Measurements from ENCODE around the gene PARD3. TPM values are rescaled to one million over a fixed set of nuclear protein-coding genes. Genes with fewer than 3 reads are reported as not detected.

PARD3 gene
- total RNA-seq, 1 experiment from 2014 or later: 57.4 TPM

- intact Hi-C loops (cut with micrococcal nuclease; ENCODE audit: unreplicated experiment): no loop called here
- POLR2A ChIA-PET (ENCODE audit: unreplicated experiment): interaction anchor here (0.6 to 0.7 kb wide), 2 partner anchors 627 to 996 kb away, joined by 6 to 7 read pairs; no protein-coding TSS in a partner anchor
- Histone ChIP-seq H2AFZ (no peak overlapping the region), H3K27me3 (ENCODE audit: insufficient read depth, low read depth) (no peaks in the 10 kb centered on the region), H4K20me1 (ENCODE audit: insufficient read depth) (no peaks in the 10 kb centered on the region), H3K9me2 (ENCODE audit: insufficient read depth) (no peaks in the 10 kb centered on the region), H3K9me3 (ENCODE audit: insufficient read depth, low read depth) (no peaks in the 10 kb centered on the region), H3K4me3 (no peak overlapping the region), H3K36me3 (ENCODE audit: low read depth) (no peaks in the 10 kb centered on the region), H3K4me2 (no peak overlapping the region), H3K4me1 (replicated peaks; ENCODE audit: insufficient read depth) (no peaks in the 10 kb centered on the region), H3F3A (ENCODE audit: insufficient read depth, low read depth) (no peaks in the 10 kb centered on the region), H3K79me2 (ENCODE audit: low read depth) (no peaks in the 10 kb centered on the region), H3K27ac (no peak overlapping the region)
- CTCF ChIA-PET: no interaction called here
- no peak for TF ChIP-seq EZH2 (IDR thresholded peaks at IDR 0.05; ENCODE audit: low read depth)
- no peak for TF ChIP-seq CTCF (conservative IDR thresholded peaks at IDR 0.05)
- no peak for DNase-seq
- no TSS peak for BruUV-seq (replicated peaks)
These were observed 705.0 kb downstream of the PARD3 start for GRCh38 chr10:34109952-34110702.

DNA sequence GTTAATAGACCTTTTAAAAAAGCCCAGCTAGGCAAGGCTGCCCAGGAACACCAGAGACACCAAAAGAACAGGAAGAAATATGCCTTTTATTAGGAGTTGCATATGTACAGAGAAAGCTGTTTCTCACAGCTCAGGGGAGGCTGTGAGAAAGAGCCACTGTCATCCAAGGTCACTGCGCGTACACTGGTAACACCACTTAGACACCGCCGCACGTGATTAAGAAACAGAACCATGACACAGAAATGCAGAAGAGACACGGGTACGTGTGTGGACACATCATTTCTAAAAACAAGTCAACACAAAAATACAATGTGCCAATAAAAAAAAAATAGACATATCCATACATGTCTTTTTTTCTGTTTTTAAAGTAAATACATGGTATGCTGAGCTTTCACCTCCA lies 705.6 kb downstream of the PARD3 start:
- Histone ChIP-seq H3K4me1 (replicated peaks; ENCODE audit: insufficient read depth) (no peaks in the 10 kb centered on the region), H3K4me3 (no peak overlapping the region), H3K79me2 (ENCODE audit: low read depth) (no peaks in the 10 kb centered on the region), H2AFZ (no peak overlapping the region), H4K20me1 (ENCODE audit: insufficient read depth) (no peaks in the 10 kb centered on the region), H3K9me3 (ENCODE audit: insufficient read depth, low read depth) (no peaks in the 10 kb centered on the region), H3K27me3 (ENCODE audit: insufficient read depth, low read depth) (no peaks in the 10 kb centered on the region), H3K4me2 (no peak overlapping the region), H3F3A (ENCODE audit: insufficient read depth, low read depth) (no peaks in the 10 kb centered on the region), H3K36me3 (ENCODE audit: low read depth) (no peaks in the 10 kb centered on the region), H3K9me2 (ENCODE audit: insufficient read depth) (no peaks in the 10 kb centered on the region), H3K27ac (no peak overlapping the region)
- BruUV-seq (replicated peaks): no TSS peak
- ChIA-PET POLR2A (ENCODE audit: unreplicated experiment) (interaction anchor here (0.7 kb wide), 1 partner anchor 995 kb away, joined by 7 read pairs; no protein-coding TSS in a partner anchor), CTCF (no interaction called here)
- intact Hi-C loops (cut with micrococcal nuclease; ENCODE audit: unreplicated experiment): no loop called here
- TF ChIP-seq CTCF (conservative IDR thresholded peaks at IDR 0.05) (no peak), EZH2 (IDR thresholded peaks at IDR 0.05; ENCODE audit: low read depth) (no peak)
- no peak for DNase-seq

- no peak overlapping the region for H3K27ac ChIP-seq
- DNase-seq: no peak
- ChIA-PET CTCF (no interaction called here), POLR2A (ENCODE audit: unreplicated experiment) (no interaction called here)
- no peaks in the 10 kb centered on the region for H4K20me1 ChIP-seq (ENCODE audit: insufficient read depth)
- H3K9me3 ChIP-seq (ENCODE audit: insufficient read depth, low read depth): no peaks in the 10 kb centered on the region
- H3F3A ChIP-seq (ENCODE audit: insufficient read depth, low read depth): no peaks in the 10 kb centered on the region
- H3K27me3 ChIP-seq (ENCODE audit: insufficient read depth, low read depth): no peaks in the 10 kb centered on the region
- H3K9me2 ChIP-seq (ENCODE audit: insufficient read depth): no peaks in the 10 kb centered on the region
- intact Hi-C loops (cut with micrococcal nuclease; ENCODE audit: unreplicated experiment): no loop called here
- no peak overlapping the region for H3K4me3 ChIP-seq
- BruUV-seq (replicated peaks): no TSS peak
- no peaks in the 10 kb centered on the region for H3K4me1 ChIP-seq (replicated peaks; ENCODE audit: insufficient read depth)
- no peaks in the 10 kb centered on the region for H3K79me2 ChIP-seq (ENCODE audit: low read depth)
- H3K36me3 ChIP-seq (ENCODE audit: low read depth): no peaks in the 10 kb centered on the region
- H3K4me2 ChIP-seq: no peak overlapping the region
- TF ChIP-seq CTCF (conservative IDR thresholded peaks at IDR 0.05) (no peak), EZH2 (IDR thresholded peaks at IDR 0.05; ENCODE audit: low read depth) (no peak)
- H2AFZ ChIP-seq: no peak overlapping the region
These were observed 707.2 kb downstream of the PARD3 start for GRCh38 chr10:34107626-34108516.
